Fibroblast of villous mesenchyme (primary cell): Measurements from ENCODE around the gene C2CD4C. TPM values are rescaled to one million over a fixed set of nuclear protein-coding genes. Genes with fewer than 3 reads are reported as not detected.
A peak's percentile ranks its signal among the peaks of the same experiment; 100 is the strongest.

Experiments
- DNase-seq: peaks from one replicate; pipeline ENCODE4 v3.0.0-alpha.2; 2010; ENCODE audit warnings: low read depth
- H3K4me3 ChIP-seq: 2 replicates; pipeline ENCODE4 v1.5.1; 2011; ENCODE audit warnings: low read depth, mild to moderate bottlenecking, low read length
- total RNA-seq: library from RNA; depleted of rRNA; stranded (reverse); fragments of >200 nt; gene quantifications from 2 replicates; pipeline ENCODE4 v1.2.3, GENCODE V29; 2012
- TF ChIP-seq, protein P1 (sequence below): IDR thresholded peaks from 2 replicates; pipeline ENCODE4 v1.5.1; 2012; ENCODE audit warnings: low read depth, mild to moderate bottlenecking, low read length; ENCODE audit not compliant: insufficient read depth

Gene C2CD4C
- total RNA-seq, 1 donor = not detected

DNA sequence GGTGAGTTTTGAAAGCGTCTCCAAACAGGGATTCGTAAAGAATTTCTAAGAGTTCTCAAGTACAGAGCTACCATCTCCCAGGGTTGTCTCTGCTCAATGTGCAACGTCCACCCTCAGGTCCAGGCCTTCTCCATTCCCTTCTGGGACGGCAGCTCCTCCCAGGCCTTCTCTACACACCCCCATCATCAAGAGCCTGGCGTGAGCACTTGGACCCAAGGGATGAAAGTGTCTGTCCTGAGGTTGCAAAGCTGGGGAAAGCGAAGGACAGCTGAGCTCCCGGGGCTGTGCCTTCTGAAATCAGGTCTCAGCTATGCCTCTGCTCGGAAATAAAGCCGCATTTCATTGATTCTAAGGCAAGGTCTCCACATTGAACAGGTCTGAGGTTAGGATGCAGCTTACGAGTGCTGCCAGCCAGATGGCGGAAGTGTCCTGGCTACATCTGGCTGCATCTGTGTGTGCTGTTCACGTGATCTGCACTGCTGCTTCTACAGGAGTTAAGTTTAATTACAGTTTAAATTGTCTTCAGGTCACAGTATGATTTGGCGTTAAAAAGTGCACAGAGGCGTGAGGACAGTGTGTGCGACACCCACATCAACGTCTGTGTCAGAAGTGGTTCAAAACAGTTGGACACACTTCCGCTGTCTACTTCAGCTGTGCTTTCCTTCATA lies 37.3 kb downstream of the C2CD4C start:
- H3K4me3 ChIP-seq = no peak overlapping the region
- TF ChIP-seq, protein P1, sequence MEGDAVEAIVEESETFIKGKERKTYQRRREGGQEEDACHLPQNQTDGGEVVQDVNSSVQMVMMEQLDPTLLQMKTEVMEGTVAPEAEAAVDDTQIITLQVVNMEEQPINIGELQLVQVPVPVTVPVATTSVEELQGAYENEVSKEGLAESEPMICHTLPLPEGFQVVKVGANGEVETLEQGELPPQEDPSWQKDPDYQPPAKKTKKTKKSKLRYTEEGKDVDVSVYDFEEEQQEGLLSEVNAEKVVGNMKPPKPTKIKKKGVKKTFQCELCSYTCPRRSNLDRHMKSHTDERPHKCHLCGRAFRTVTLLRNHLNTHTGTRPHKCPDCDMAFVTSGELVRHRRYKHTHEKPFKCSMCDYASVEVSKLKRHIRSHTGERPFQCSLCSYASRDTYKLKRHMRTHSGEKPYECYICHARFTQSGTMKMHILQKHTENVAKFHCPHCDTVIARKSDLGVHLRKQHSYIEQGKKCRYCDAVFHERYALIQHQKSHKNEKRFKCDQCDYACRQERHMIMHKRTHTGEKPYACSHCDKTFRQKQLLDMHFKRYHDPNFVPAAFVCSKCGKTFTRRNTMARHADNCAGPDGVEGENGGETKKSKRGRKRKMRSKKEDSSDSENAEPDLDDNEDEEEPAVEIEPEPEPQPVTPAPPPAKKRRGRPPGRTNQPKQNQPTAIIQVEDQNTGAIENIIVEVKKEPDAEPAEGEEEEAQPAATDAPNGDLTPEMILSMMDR = no peak
- peak; percentile 22 for DNase-seq

DNA sequence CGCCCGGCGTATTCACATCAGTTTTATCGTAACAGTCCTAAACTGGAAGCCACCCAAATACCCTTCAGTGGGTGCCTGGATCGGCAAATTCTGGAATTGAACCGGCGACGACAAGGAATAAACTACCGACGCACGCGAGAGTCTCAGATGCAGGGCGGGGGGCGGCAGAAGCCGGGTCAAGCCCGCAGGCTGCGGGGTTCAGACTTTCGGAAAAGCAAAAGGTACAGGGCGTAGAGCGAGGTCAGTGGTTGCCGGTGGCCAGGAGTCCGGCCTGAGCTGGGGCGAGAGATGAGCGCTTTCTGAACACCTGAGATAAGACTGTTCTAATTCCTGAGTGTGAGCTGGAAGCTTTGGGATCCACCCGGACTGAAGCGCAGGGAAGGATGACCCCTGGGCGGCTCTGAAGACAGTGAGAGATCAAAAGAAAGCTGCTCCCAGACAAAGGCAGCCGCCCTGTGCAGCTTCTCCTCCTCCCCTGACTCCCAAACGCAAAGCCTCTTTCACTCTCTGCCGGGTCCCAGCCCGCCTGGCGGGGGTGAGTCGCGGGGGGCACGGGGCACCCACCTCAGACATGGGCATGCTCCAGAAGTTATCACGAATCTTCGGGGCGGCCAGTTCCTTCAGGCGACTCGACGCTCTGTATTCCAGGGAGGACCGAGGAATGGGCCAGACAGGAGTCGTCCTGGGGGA lies 38.2 kb downstream of the C2CD4C start:
- DNase-seq = no peak
- TF ChIP-seq, protein P1 = no peak
- H3K4me3 ChIP-seq = no peak overlapping the region

DNA sequence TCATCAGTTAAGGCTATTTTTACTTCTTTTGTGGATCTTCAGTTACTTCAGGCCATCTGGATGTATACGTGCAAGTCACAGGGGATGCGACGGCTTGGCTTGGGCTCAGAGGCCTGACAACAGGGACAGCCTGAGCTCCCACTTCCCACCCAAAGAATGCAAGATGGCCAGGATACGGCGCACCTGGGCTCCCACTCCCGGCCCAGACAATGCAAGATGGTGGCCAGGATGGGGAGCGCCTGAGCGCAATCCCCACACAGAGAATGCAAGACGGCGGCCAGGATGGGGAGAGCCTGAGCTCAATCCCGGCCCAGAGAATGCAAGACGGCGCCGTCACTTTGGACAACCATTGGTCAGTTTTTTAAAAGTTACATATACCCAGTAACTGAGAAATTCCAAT lies 39.1 kb downstream of the C2CD4C start:
- TF ChIP-seq, protein P1 = no peak
- H3K4me3 ChIP-seq = no peak overlapping the region
- DNase-seq = no peak

DNA sequence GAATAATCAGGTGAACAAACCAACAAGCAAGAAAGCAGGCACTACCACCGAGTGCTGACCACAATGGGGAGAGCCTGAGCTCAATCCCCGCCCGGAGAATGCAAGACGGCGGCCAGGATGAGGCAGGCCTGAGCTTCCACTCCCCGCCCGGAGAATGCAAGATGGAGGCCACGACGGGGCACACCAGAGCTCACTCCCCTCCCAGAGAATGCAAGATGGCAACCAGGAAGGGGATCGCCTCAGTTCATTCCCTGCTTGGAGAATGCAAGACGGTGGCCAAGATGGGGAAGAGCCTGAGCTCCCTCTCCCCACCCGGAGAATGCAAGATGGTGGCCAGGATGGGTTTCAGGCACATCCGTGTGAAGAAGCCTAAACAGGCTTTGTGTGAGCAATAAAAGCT lies 39.7 kb downstream of the C2CD4C start:
- DNase-seq = no peak
- no peak overlapping the region for H3K4me3 ChIP-seq
- TF ChIP-seq, protein P1 = no peak

DNA sequence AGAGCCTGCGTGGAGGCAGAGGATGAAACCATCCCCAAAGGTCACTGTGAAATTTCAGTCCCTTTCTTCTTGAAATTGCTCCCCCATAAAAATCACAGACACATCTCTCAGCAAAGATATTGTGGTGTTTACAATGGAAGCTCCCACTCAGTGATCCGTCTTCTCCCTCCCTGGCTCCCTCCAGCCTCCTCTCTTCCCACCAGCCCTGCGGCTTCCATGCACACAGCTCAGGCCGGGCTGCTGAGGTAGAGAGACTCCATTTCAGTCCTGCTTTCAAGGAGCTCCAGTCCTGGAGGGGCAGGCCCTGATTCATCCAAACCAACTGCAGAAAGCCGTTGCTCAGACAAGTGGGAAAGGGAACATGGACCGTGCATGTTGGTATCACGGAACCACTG lies 40.3 kb downstream of the C2CD4C start:
- no peak for DNase-seq
- no peak overlapping the region for H3K4me3 ChIP-seq
- TF ChIP-seq, protein P1 = no peak

DNA sequence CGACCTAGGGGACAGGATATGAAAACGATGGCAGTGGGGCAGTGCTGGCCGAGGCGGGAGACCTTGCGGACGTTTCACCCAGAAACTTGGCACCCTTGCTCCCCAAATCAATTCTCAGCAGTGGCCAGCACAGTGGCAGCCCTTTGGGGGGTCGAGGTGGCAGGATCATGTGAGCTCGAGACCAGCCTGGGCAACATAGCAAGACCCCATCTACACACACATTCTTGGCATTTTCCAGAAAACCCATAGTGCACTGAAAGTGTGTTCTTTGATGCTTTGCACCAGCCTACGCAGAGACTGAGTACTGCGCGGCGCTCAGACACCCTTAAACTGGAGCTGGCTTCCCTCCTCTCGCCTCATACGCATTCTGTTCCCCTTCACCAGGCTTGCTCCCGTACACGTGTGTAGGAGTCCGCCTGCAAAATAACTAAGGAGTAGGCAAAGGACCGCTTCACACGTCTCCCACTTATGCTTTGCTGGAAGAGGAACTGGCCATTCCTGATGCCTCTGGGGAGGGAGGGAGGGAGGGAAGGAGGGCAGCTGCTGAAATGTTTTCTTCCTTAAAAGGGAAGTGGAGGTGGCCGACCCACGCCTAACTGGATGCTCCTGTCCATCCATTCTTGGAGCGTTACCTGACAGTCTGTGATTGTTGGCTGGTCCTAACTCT lies 40.9 kb downstream of the C2CD4C start:
- DNase-seq = no peak
- TF ChIP-seq, protein P1 = no peak

More for the DNA sequence above, 40.9 kb downstream of the C2CD4C start:
- no peak overlapping the region for H3K4me3 ChIP-seq
